Tibial nerve (tissue), 4 donors: ENCODE data around the gene SERPINI2. TPM values are rescaled to one million over a fixed set of nuclear protein-coding genes. Genes with fewer than 3 reads are reported as not detected.

Experiments
- DNase-seq, 2 donors: peaks; one replicate each; pipeline ENCODE4 v3.0.0-alpha.2; 2019; ENCODE audit warnings: low spot score in 2 of 2
- H3K27ac ChIP-seq, 4 donors: fragments of 200-600 bp; sonication (generic) in 3 of 4; one replicate each; pipeline ENCODE4 v1.5.1; 2017 to 2019; ENCODE audit warnings: mild to moderate bottlenecking in 1 of 4
- H3K27me3 ChIP-seq, 2 donors: fragments of 200-600 bp; sonication (generic) in 1 of 2; one replicate each; pipeline versions ENCODE4 v1.5.1 to v1.6.0; 2017 to 2019
- H3K36me3 ChIP-seq, 3 donors: fragments of 200-600 bp; sonication (generic); one replicate each; pipeline ENCODE4 v1.5.1; 2018 to 2019
- H3K4me1 ChIP-seq, 4 donors: fragments of 200-600 bp; sonication (generic) in 3 of 4; one replicate each; pipeline ENCODE4 v1.5.1; 2017 to 2019
- H3K4me3 ChIP-seq, 4 donors: fragments of 200-600 bp; sonication (generic) in 3 of 4; one replicate each; pipeline ENCODE4 v1.5.1; 2017 to 2019; ENCODE audit warnings: mild to moderate bottlenecking in 1 of 4, moderate library complexity in 1 of 4
- H3K9me3 ChIP-seq, 4 donors: fragments of 200-600 bp; sonication (generic) in 3 of 4; one replicate each; pipeline ENCODE4 v1.5.1; 2017 to 2019
- CTCF ChIP-seq, 5 experiments: fragments of 200-600 bp in 3 of 5; fragments of 450-650 bp in 2 of 5; sonication (generic) in 3 of 5; IDR thresholded peaks; one replicate each; pipeline ENCODE4 v1.5.1; 2016 to 2019; ENCODE audit warnings: antibody characterized with exemption in 5 of 5, mild to moderate bottlenecking in 3 of 5, moderate library complexity in 2 of 5
- EP300 ChIP-seq, 2 donors: sonication (generic); formaldehyde crosslinking; IDR thresholded peaks; one replicate each; pipeline ENCODE4 v1.6.1; 2017; ENCODE audit warnings: antibody characterized with exemption in 2 of 2, mild to moderate bottlenecking in 1 of 2
- POLR2A ChIP-seq, 2 donors: fragments of 450-650 bp; IDR thresholded peaks; one replicate each; pipeline ENCODE4 v1.6.1; 2017; ENCODE audit warnings: antibody characterized with exemption in 2 of 2, mild to moderate bottlenecking in 2 of 2, moderate library complexity in 2 of 2
- WGBS, 2 donors: methylation state at CpG; one replicate each; pipeline ENCODE4 v1.1.5; 2018; 5-methylcytosine and 5-hydroxymethylcytosine counted together
- total RNA-seq, 4 donors: library from RNA; depleted of rRNA; stranded (reverse); fragments of >200 nt; gene quantifications; one replicate each; pipeline ENCODE4 v1.1.0, GENCODE V29; 2016

Gene SERPINI2
- total RNA-seq, 4 donors from 2014 or later, result not detected

DNA sequence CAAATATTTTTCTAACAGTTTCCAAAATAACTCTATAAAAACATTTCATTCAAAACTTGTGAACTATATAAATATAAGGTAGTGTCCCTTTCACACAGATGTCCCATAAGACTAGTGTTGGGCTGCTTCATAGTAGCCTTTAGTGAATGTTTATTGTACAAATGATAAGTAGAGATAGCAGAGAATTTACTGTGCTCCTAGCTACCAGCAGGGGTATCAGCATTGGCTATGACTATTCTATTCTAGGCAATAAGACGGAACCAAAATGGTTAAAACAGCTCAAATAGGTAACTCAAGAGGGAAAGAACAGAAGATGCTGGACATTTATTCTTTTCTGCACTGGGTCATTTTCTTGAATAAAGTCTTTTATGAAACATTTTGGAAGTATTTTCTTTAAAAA lies 22.6 kb downstream of the SERPINI2 start:
- H3K4me3 ChIP-seq, result no peak overlapping the region
- no peak overlapping the region for H3K27ac ChIP-seq
- no peak for DNase-seq
- no peaks in the 10 kb centered on the region for H3K4me1 ChIP-seq
- H3K9me3 ChIP-seq, result no peaks in the 10 kb centered on the region
- H3K36me3 ChIP-seq, result no peaks in the 10 kb centered on the region
- TF ChIP-seq POLR2A (IDR thresholded peaks at IDR 0.05) (no peak), CTCF (IDR thresholded peaks at IDR 0.05) (no peak), EP300 (IDR thresholded peaks at IDR 0.05) (no peak)
- 19 to 48% methylated on average over 1 of the region's 1 CpG for WGBS, 2 donors
- H3K27me3 ChIP-seq, result no peaks in the 10 kb centered on the region

DNA sequence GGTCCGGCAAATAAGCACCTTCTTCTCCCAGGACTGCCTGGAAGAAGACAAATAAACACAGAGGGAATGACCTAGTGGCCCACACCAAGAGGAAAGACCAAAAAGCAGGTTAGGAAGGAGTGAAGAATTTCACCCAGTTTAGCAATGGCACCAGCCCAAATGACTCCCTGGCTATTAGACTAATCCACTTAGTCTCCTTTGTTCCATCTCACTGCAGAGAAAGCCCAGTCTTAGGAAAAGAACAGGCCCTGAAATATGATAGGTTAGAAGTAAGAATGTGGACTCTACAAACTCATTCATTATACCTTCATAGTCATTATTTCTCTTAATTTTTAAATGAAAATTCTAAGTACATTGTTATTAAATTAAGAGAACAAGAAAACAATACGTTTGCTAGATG lies 23.2 kb downstream of the SERPINI2 start:
- H3K27me3 ChIP-seq, result no peaks in the 10 kb centered on the region
- TF ChIP-seq POLR2A (IDR thresholded peaks at IDR 0.05) (no peak), CTCF (IDR thresholded peaks at IDR 0.05) (no peak), EP300 (IDR thresholded peaks at IDR 0.05) (no peak)
- no peaks in the 10 kb centered on the region for H3K9me3 ChIP-seq
- H3K36me3 ChIP-seq, result no peaks in the 10 kb centered on the region
- H3K4me1 ChIP-seq, result no peaks in the 10 kb centered on the region
- no peak overlapping the region for H3K27ac ChIP-seq
- no peak for DNase-seq
- 82 to 94% methylated on average over 2 of the region's 2 CpGs for WGBS, 2 donors
- no peak overlapping the region for H3K4me3 ChIP-seq

DNA sequence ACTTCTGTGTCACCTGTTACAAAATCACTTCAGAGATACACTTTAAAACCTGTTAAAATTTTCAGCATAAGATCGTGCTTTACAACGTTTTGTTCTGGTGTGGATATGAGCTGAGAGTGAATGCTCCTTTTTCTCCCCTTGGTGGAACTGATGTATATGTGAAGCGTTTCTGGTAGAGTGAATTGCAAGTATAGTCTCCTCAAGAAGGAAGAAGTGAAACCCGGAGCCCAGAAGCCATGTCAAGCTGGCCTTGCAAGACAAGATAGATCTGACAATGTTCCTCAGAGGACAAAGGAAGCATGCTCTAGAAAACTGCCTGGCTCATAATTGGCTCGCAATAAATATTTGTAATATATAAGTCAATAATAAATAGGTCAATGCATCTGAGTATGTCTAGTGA lies 23.6 kb downstream of the SERPINI2 start:
- TF ChIP-seq EP300 (IDR thresholded peaks at IDR 0.05) (no peak), POLR2A (IDR thresholded peaks at IDR 0.05) (no peak), CTCF (IDR thresholded peaks at IDR 0.05) (no peak)
- no peaks in the 10 kb centered on the region for H3K27me3 ChIP-seq
- no peaks in the 10 kb centered on the region for H3K4me1 ChIP-seq
- no peak overlapping the region for H3K4me3 ChIP-seq
- no peak overlapping the region for H3K27ac ChIP-seq
- 79 to 88% methylated on average over 5 of the region's 5 CpGs for WGBS, 2 donors
- H3K9me3 ChIP-seq, result no peaks in the 10 kb centered on the region
- no peaks in the 10 kb centered on the region for H3K36me3 ChIP-seq
- no peak for DNase-seq

DNA sequence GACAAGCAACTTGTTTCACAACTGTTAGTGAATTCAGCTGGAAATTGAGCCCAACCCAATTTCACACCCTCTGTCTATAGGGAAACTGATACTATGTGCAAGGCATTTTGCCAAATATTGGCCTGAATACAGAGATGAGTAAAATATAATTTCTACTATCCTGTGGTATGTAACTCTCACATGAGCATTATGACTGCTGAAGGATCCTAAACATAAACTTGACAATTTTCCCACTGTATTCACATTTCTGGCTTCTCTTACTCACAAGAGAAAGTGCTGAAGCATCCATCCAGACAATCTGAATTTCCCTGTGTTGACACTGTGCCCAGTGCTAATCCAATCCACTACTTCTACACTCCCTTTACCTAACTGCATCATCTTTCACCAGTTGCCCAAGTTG lies 28.4 kb downstream of the SERPINI2 start:
- Histone ChIP-seq H3K27ac (no peak overlapping the region), H3K4me1 (no peaks in the 10 kb centered on the region), H3K4me3 (no peak overlapping the region), H3K27me3 (no peaks in the 10 kb centered on the region), H3K9me3 (no peaks in the 10 kb centered on the region), H3K36me3 (no peaks in the 10 kb centered on the region)
- DNase-seq, result no peak
- TF ChIP-seq CTCF (IDR thresholded peaks at IDR 0.05) (no peak), EP300 (IDR thresholded peaks at IDR 0.05) (no peak), POLR2A (IDR thresholded peaks at IDR 0.05) (no peak)

GRCh38 chr3:167441256-167441655 lies 32.6 kb downstream of the SERPINI2 start:
- Histone ChIP-seq H3K36me3 (no peaks in the 10 kb centered on the region), H3K4me3 (no peak overlapping the region), H3K27ac (no peak overlapping the region), H3K4me1 (no peaks in the 10 kb centered on the region), H3K9me3 (no peaks in the 10 kb centered on the region), H3K27me3 (no peaks in the 10 kb centered on the region)
- no peak for DNase-seq
- WGBS, 2 donors, result 68% methylated on average over 2 of the region's 2 CpGs
- TF ChIP-seq POLR2A (IDR thresholded peaks at IDR 0.05) (no peak), EP300 (IDR thresholded peaks at IDR 0.05) (no peak), CTCF (IDR thresholded peaks at IDR 0.05) (no peak)
